ENCODE measurements around the gene CUBN.
A peak's percentile ranks its signal among the peaks of the same experiment; 100 is the strongest.

The CUBN gene

DNA sequence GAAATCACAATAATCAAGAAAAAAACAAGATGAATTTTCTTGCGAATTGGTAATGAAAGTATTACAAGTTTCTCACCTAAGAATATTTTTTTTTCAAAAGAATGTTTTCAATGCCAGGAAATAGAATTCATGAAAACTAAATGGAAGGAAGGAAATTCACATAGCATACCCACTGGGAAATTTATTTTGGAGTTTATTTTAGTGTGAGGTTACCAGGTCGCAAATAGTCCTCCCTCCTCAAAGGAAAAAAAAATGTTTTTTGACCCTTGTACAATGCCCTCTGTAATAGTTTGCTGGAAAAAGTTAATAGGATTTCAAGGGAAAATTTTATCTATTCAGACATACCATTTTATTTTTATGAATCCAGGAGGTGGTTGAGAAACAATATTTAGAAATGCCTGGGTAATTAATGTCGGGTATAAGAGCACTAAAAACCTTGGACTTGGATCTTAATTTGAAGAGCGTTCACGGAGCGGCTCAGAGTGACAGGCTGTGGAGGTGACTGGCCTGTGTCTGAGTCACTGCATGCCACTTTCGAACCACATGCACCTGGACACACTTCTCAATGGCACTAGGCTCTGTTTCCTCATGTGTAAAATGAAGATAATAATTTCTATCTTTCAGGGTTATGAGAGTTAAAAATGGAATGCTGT, 28.2 kb downstream of the CUBN start:
- no peak for DNase-seq (ENCODE audit: low read depth)

DNA sequence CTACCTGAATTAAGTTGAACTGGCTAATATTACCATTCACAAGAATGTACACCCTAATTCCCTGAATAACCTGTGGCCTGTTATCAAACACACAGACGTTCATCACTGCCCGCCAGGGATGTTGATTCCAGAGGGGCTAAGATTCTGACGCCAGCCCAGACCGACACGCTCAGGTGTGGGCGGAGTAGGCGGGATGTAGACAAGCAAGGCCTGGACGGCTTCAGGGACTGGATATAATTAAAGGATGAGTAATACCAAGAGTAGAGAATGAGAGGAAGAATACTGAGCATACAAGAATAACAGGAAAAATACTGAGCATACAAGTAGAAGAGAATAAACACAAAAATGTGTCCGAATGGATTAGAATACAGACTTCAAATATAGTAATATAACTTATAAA, 29.0 kb downstream of the CUBN start:
- DNase-seq (ENCODE audit: low read depth), result no peak

- no peak for DNase-seq (ENCODE audit: low read depth)
These were observed 31.6 kb downstream of the CUBN start for GRCh38 chr10:17098012-17098411.

DNA sequence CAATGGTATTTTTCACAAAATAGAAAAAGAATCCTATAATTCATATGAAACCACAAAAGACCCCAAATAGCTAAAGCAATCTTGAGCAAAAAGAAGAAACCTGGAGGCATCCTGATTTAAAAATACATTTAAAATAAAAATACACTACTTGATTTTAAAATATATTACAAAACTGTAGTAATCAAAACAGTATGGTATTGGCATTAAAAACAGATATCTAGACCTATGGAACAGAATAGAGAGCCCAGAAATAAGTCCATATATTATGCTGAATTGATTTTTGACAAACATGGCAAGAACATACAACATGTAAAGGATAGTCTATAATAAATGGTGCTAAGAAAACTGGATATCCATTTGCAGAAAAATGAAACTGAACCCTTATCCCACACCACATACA, 34.8 kb downstream of the CUBN start:
- DNase-seq (ENCODE audit: low read depth), result no peak

DNA sequence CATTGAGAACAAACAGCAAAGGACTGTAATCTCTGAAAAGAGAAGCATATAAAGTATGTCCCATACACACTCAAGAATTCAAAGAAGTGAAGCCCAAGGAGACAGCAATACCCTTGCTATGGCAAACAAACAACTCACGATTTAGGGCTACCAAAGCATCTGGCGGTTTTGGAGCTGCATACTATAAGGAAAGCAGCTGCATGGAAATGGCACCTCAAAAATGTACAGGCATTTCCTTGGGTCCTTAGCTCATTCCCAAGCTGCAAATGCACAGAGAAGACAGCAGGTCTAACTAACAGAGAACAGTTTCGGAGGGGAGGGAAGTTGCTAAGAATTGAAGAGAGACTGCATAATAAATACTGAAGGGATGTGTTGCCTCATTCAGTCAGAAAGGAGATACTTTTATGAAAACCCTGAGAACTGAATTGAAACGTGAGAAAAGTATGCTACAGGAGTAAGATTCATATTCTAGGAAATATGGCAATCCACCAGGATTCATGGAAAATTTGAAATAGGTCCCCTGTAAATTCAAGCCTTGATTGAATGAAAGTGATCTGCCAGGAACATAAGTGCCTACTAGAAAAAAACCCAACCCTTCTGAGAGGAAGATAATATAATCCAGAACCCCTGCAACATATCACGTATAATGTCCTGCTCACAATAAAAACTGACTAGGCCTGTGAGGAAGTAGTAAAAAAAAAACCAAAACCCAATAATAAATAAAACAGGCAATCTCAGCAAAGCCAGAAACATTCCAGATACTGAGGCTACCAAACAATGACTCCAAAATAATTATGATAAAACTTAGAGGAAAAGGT, 36.4 kb downstream of the CUBN start:
- no peak for DNase-seq (ENCODE audit: low read depth)

- DNase-seq (ENCODE audit: low read depth), result no peak
These were observed 37.2 kb downstream of the CUBN start for GRCh38 chr10:17092216-17092944.

DNA sequence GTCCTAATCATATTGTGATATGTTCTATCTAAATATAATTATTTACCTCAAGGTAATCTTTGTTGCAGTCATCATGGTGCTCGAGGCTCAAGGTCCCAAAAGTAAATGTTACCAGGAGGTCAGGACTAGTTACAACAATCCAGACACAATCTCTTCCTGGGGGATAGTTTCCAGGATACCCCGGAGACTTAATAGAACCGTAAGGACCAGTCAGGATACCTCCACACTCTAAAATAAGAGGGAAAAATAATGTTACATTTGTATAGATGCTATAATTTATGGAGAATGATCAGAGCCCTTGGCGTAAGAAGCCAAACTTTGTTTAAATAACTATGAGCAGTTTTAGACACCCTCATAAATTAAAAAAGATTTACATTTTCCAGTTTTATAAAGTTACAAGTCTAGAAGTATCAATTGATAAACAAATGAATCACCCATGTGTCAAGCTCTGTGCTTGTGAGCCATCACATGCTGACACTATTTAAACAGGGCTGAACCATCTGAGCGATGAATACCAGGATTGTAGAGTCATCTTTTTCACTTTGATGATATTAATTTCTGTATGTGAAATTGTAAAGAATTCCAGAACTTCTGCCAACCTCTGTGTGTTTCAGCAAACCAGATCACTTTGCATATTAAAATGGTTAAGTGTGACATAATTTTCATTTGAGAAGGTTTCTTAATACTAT, 41.3 kb downstream of the CUBN start:
- DNase-seq (ENCODE audit: low read depth), result no peak

DNA sequence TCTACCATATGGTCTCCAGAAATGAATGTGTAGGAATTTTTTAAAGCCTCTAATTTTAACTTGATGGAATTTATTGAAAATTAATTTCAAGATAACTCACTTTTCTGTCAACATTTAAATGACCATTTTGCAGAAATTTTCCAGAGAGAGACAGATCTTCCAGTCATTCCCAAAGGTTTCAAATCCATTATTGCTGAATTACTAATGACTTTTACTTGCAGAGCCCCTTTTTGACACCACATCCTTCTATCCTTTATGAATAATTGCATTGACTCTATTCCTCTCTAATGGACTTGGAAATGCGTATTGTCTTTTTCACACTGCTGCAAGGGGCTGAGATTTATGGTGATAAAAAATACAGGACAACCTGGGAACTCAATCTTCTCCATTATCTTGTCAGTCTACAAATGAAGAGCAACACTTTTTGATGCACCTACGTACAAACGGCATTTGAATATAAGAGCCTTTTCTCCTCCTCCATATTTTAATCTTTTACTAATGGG, 42.7 kb downstream of the CUBN start:
- DNase-seq (ENCODE audit: low read depth), result no peak

DNA sequence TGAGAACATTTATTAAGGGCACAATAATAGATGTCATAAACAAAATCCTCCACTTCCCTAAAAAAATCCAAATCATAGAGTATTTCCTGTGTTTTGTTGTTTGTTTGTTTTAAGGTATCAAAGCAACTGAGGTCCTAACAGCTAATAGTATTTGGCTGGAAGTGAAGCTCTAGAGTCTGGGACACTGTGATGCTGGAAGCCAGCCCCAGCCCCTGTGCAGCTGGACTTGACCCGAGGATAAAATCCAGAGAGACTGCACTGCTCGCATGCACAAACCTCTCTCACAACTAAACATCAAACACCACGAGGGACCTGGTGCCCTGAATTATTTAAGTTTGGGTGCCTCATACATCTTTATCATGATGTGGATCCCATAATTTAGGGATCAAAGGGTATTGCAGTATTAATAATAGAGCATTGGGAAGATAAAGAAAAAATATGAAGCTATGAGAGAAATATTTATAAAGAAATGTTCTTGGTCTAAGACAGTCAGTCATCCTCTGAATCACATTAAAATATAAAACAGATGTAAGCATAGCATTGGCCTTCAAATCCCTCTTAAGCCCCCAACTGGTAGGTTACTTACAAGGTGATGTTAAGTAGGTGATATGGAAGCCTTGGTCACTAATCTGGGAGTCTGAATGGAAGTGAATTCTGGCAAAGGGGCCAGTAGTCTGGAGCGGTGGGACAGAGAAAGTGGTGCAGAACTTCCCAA, 44.4 kb downstream of the CUBN start:
- DNase-seq (ENCODE audit: low read depth), result no peak

DNA sequence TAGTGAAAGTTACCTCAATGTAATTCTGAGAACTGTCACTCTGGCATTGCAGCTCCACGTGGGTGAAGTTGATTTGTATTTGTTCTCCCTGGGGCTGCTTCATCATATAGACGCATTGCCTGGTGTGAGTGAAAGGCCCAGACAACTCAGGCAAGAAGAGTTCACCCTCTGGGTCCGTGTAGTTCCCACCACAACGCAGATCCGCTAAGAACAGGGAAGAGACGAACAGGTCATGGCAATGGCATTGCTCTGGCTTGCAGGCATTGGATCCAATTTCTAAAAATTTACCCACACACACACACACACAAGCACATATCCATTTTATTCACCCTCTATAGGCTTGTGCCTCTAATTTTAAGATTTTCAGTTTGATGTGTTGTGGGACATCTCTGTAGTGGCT, 45.4 kb downstream of the CUBN start:
- no peak for DNase-seq (ENCODE audit: low read depth)

- DNase-seq (ENCODE audit: low read depth), result no peak
These were observed 48.2 kb downstream of the CUBN start for GRCh38 chr10:17081431-17081830.

DNA sequence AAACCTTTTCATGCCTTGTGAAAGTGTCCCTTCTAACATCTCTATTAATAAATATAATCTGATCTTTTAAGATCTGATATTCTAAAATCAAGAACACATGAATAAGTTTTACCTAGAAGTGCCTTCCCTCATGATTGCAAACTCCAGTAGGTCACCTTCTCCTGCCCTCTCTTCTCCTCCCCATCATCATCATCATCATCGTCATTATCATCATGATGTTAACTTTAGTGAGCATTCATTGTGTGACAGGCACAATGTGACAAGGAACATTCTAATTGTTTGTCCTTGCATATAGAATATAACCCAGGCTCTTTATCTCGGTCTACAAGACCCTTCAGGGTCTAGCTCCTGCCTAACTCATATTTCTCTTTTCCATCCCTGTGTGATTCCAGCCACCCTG, 51.7 kb downstream of the CUBN start:
- DNase-seq (ENCODE audit: low read depth), result no peak

- no peak for DNase-seq (ENCODE audit: low read depth)
These were observed 52.2 kb downstream of the CUBN start for GRCh38 chr10:17077346-17077781.

DNA sequence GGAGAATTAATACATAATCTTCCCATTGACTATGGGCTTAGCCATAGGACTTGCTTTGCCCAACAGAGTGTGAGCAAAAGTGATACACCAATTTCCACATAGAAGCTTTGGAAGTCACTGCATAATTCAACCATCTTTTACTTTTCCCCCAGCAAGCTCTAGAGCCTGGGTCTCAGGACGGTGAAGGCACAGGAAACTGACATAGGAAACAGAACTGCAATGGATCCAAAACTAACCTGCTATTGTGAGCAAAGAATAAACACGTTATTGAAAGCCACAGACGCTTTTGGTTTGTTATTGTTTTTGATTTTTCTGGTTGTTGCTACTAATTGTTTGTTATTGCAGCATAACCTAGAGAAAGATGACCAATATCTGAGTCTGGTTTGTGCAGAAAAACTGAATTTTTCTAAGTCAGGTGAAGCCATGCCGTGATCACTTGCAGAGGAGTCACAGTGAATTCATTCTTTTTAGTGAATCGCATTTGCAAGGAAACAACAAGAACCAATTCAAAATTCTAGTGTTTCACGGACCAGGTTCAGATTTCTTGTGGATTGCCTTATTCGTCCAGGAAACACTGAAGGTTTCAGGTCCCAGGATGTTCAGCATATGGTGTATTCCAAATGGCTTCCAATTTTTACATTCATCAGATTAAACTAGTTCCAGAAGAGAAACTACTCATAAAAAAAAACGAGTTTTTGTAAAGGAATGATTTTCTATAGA, 52.8 kb downstream of the CUBN start:
- DNase-seq (ENCODE audit: low read depth), result no peak

- peak; percentile 95 for DNase-seq (ENCODE audit: low read depth)
These were observed 53.9 kb downstream of the CUBN start for GRCh38 chr10:17075533-17076359.

- no peak for DNase-seq (ENCODE audit: low read depth)
These were observed 55.1 kb downstream of the CUBN start for GRCh38 chr10:17074541-17074847.

GRCh38 chr10:17073725-17074540, 55.7 kb downstream of the CUBN start:
- no peak for DNase-seq (ENCODE audit: low read depth)

DNA sequence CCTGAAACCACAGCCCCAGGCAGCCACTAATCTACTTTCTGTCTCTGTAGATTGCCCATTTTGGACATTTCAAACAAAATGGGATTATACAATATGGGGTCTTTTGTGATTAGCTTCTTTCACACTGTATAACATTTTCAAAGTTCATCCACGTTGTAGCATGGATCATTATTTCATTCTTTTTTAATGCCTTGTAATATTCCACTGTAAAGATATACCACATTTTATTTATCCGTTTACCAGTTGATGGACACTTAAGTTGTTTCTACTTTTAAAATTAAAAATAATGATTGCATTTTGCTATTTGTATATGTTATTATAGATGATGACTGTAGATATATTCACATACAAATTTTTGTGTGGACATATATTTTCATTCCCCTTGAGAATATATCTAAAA, 60.7 kb downstream of the CUBN start:
- DNase-seq (ENCODE audit: low read depth), result no peak

Data from fibroblast of the conjunctiva (primary cell).